HG02571 (cell line): ENCODE measurements around the gene CFAP46.
"Not testable (repeated sequence)": the region's sequence is repeated elsewhere in the genome, so short reads cannot be mapped to it uniquely, and the experiment has no call there.

ENCODE experiments used
- ATAC-seq: cut with Tn5 transposase; IDR thresholded peaks from one replicate; pipeline ENCODE4 v1.9.1; 2021; ENCODE audit warnings: mild to moderate bottlenecking, moderate library complexity; ENCODE audit not compliant: unreplicated experiment

Gene CFAP46

GRCh38 chr10:132810141-132810806 is 132.1 kb downstream of the CFAP46 start:
- ATAC-seq = no peak

- ATAC-seq = no peak
Measured at GRCh38 chr10:132809232-132810140, 132.9 kb downstream of the CFAP46 start.

- ATAC-seq = no peak
Measured at GRCh38 chr10:132808383-132809231, 133.8 kb downstream of the CFAP46 start.

- ATAC-seq = no peak
Measured at GRCh38 chr10:132807621-132808049, 134.7 kb downstream of the CFAP46 start.

GRCh38 chr10:132806561-132807003 is 135.8 kb downstream of the CFAP46 start:
- ATAC-seq = no peak

DNA sequence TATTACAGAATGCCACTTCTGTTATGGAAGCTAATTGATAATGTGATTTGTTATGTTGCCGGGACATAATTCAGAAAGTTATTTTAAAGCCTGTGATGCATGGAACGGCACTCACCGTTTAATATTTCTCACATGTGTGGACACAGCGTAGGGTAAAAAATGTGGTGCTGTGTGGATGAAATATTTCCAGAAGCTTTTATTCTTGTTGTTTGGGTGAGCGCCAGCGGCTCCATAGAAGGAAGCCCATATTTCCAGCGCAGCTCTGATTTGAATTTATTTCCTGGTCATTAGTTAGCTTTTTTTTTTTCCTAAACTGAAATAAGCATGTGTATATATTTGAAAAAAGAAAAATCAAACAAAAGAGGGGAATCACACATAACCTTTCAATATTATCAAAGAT is 136.3 kb downstream of the CFAP46 start:
- no peak for ATAC-seq

- ATAC-seq = no peak
Measured at GRCh38 chr10:132805599-132805998, 136.8 kb downstream of the CFAP46 start.

DNA sequence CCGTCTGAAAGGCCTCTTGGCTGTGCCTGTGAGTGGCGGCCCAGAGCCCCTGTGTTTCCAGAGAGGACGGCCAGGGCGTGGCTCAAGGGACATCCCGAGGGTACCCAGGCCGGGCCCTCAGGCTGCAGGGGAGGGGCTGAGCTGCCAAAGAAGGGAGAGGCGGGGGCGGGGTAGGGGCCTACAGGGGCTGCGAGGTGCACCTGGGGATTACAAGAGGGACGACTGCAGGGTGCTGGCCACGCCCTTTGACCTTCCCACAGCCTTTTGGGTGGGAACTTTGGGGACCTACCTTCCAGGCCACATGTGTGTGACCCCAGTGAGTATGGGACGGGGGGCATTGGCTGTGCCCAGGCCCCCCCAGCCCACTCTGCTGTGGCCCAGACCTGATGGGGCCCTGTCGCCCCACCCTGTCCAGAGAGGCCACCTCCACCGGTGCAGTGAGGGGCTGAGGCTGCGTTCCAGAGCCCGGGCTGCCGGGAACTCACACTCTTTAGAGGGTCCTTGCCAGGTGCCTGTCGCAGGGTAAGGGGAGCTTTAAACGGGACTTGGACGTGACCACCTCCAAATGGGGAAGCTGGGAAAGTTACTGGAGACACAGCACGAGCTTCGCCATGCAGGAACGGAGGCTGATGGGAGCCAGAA is 137.5 kb downstream of the CFAP46 start:
- no peak for ATAC-seq

- ATAC-seq = no peak
Measured at GRCh38 chr10:132804287-132804686, 138.1 kb downstream of the CFAP46 start.

DNA sequence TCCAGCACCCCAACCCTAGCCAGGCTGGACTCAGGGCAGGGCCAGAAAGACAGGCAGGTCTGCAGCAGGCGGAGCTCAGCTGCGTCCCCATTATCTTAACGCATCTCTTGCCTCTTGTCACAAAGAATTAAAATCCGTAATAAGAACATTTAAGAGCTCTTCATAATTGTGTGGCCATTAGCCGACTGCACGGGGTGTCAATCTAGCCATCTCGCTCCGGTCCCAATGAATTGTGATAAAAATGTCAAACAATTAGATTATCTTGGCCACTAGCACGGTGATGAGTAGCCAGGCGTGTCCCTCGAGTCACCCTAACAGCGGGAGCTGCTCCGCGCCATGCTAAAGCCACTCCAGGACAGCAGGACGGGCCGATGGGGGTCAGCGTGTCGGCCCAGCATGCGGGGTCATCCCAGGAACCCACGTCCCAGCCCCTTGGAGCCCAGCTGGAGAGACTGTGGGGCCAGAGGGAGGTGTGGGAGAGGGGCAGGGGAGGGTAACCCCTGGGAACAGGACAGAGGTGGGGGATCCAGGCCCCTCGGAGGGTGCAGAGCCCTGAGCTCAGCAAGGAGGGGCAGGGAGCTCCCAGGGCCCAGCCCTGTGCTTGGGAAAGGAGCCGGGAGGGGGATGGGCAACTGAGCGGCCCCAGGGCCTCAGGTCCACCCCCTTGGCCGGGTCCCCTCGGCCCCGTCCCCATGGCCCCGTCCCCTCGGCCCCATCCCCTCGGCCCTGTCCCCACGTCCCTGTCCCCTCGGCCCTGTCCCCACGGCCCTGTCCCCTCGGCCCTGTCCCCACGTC is 138.8 kb downstream of the CFAP46 start:
- ATAC-seq = no peak

DNA sequence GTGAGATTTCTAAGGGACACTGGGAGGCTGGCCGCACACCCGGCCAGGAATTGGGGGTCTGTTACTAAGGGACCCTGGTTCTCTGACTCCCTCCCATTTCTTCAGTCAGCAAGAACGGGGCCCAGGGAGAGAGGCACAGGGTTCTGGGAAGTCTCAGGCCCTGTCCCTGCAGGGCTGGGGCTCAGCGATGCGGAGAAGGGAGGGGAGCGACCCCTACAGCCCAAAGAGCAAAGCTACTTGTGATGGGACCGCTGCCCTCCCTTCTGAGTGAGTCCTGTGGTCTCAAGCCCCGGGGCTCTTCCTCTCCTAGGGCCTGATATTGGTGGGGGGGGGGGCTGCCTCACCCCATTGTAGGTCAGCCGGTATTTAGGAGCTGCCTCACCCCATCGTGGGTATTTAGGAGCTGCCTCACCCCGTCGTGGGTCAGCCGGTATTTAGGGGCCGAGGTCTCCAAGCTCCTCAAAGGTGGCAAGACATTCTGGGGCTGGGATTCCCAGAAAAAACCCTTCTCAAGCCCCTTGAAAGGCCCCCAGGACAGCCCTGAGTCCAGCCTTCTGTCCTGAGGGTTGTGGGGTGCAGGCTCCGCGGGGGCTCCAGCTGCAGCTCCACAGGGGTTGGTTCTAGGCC is 139.6 kb downstream of the CFAP46 start:
- no peak for ATAC-seq

DNA sequence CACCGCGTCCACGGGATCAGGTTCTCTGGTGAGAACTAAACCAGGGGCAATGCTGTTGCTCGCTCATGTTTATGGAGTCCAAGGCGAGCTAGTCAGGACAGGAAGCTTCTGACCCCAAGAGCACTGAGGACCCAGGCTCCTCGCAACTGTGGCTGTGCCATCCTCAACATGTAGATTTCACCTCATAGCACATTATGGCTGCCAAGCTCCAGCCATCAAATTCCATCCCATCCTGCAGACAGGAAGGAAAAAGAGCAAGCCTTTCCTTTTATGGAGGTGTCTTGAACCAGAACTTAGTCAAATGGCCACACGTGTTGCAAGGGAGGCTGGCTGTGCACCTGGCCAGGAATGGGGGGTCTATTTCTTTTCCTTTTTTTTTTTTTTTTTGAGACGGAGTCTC is 140.3 kb downstream of the CFAP46 start:
- ATAC-seq = no peak

GRCh38 chr10:132799865-132800264 is 142.5 kb downstream of the CFAP46 start:
- no peak for ATAC-seq

- no peak for ATAC-seq
Measured at GRCh38 chr10:132798876-132799275, 143.5 kb downstream of the CFAP46 start.

DNA sequence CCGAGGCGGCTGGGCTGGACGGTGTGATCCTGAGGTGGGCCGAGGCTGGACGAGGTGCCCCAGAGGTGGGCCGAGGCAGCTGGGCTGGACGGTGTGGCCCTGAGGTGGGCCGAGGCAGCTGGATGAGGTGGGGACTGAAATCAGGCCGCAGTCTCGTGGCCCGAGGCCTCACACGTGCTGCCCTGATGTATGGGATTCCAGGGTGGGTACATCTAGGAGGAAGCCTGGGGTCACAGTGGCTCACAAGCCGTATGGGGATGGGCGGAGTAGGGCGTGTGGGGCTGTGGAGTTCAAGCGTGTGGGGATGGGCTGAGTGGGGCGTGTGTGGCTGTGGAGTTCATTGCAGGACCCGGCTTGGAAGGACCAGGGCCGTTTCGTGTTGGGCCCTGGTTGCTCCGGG is 144.0 kb downstream of the CFAP46 start:
- no peak for ATAC-seq

DNA sequence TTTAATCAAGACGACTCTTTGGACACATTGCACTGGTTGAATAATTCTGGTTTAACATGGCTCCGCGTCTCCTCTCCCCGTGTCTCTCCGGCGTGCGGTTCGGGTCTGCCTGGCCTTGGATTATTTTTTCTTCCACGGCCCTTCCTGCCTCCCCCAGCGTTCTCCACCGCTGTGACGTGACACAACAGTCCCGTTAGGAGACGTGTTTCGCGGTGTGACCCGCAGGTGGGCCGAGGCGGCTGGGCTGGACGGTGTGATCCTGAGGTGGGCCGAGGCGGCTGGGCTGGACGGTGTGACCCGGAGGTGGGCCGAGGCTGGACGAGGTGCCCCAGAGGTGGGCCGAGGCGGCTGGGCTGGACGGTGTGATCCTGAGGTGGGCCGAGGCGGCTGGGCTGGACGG is 144.4 kb downstream of the CFAP46 start:
- ATAC-seq = not testable (repeated sequence)

DNA sequence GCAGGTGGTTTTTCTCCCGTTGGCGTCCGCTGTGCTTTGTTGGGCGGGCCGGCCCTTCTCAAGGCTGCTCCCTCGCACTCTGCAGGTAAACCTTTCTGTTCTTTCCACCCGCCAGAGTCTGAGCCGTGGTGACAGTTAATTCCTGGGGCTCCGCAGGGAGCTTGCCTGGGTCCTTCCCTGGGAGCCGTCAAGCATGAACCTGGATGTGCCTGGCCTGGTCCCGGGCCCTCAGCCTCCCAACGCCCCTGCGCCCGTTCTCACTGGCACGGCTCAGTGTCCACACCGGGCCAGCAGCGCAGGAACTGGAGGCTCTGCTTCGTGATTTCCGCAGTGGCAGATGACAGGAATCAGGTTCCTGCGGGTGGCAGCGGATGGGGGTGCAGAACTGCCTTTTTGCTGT is 145.5 kb downstream of the CFAP46 start:
- no peak for ATAC-seq

GRCh38 chr10:132793871-132794849 is 148.2 kb downstream of the CFAP46 start:
- ATAC-seq = no peak
